Activated naive CD8-positive, alpha-beta T cell treated with anti-CD3 and anti-CD28 coated beads, Interleukin-2, amount 50 U/mL, for 24 hours (primary cell): ENCODE results near the gene PICALM.
A peak's percentile ranks its signal among the peaks of the same experiment; 100 is the strongest.

Experiments used
- ATAC-seq: fragments of 150-1000 bp; cut with Tn5 transposase; one replicate; pipeline ENCODE4 v1.10.0; 2021
- DNase-seq: peaks from one replicate; pipeline ENCODE4 v3.0.0; 2021
- H3K27ac Mint-ChIP-seq: one replicate; pipeline ENCODE4 v1.8.0; 2021; ENCODE audit warnings: mild to moderate bottlenecking, mixed read lengths
- H3K27me3 Mint-ChIP-seq: one replicate; pipeline ENCODE4 v1.8.0; 2021; ENCODE audit warnings: mixed read lengths
- H3K36me3 Mint-ChIP-seq: one replicate; pipeline ENCODE4 v1.8.0; 2021; ENCODE audit warnings: low read depth, mixed read lengths
- H3K4me1 Mint-ChIP-seq: one replicate; pipeline ENCODE4 v1.8.0; 2021; ENCODE audit warnings: mixed read lengths
- H3K4me3 Mint-ChIP-seq: one replicate; pipeline ENCODE4 v1.8.0; 2021; ENCODE audit warnings: mild to moderate bottlenecking, moderate library complexity, mixed read lengths
- H3K9me3 Mint-ChIP-seq: one replicate; pipeline ENCODE4 v1.8.0; 2021; ENCODE audit warnings: mixed read lengths

PICALM gene

GRCh38 chr11:86046116-86046515 lies 22.8 kb downstream of the PICALM start:
- DNase-seq (no peak), ATAC-seq (peak; percentile 37)
- Mint-ChIP-seq H3K4me3 (peak overlapping the region; percentile 71), H3K4me1 (peaks cover 97% of the 10 kb centered on the region), H3K9me3 (no peaks in the 10 kb centered on the region), H3K27me3 (no peaks in the 10 kb centered on the region), H3K27ac (peak overlapping the region; percentile 99), H3K36me3 (peaks cover 22% of the 10 kb centered on the region)

GRCh38 chr11:86043765-86044503 lies 24.9 kb downstream of the PICALM start:
- Mint-ChIP-seq H3K9me3 (no peaks in the 10 kb centered on the region), H3K4me1 (peaks cover 85% of the 10 kb centered on the region), H3K27ac (peak overlapping the region; percentile 79), H3K27me3 (no peaks in the 10 kb centered on the region), H3K36me3 (peaks cover 15% of the 10 kb centered on the region), H3K4me3 (no peak overlapping the region)
- ATAC-seq, result no peak
- DNase-seq, result no peak

DNA sequence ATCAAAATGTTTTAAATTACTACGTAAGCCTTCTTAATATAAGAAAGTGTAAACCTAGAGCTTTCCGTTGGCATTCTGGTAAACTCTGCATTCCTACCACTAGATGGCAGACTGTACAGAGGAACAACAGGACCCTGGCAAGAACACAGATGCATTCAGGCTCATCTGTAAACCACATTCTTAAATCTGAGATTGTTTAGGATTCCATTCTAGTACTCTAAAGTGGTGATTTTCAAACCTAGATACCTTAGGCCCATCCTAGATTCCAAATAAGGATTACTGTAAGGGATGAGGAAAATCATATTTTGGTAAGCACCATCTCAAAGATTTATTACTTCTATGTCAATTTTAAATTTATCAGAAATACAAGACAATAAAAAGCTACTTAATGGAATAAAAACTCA lies 26.9 kb downstream of the PICALM start:
- DNase-seq, result peak; percentile 39
- ATAC-seq, result peak; percentile 81
- Mint-ChIP-seq H3K4me1 (peaks cover 74% of the 10 kb centered on the region), H3K9me3 (no peaks in the 10 kb centered on the region), H3K4me3 (peak overlapping the region; percentile 37), H3K27me3 (no peaks in the 10 kb centered on the region), H3K27ac (peak overlapping the region; percentile 82), H3K36me3 (peaks cover 18% of the 10 kb centered on the region)

GRCh38 chr11:86040919-86041850 lies 27.7 kb downstream of the PICALM start:
- DNase-seq (no peak), ATAC-seq (no peak)
- Mint-ChIP-seq H3K4me1 (peaks cover 71% of the 10 kb centered on the region), H3K36me3 (peaks cover 20% of the 10 kb centered on the region), H3K9me3 (no peaks in the 10 kb centered on the region), H3K27ac (peak overlapping the region; percentile 82), H3K27me3 (no peaks in the 10 kb centered on the region), H3K4me3 (no peak overlapping the region)

DNA sequence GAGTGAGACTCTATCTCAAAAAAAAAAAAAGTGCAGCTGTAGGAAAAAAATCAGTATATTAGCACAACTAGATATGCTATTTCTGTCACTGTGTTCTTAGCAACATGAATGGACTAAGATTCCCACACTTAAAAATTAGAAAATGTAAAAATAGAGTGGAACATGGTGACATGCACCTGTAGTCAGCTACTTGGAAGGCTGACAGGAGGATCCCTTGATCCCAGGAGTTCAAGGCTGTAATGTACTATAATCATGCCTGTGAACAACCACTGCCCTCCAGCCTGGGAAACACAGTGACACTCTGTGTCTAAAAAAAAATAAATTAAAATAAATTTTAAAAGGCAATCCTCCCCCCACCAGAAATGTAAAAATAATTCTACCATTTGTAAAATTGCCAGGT lies 29.8 kb downstream of the PICALM start:
- peaks cover 67% of the 10 kb centered on the region for H3K4me1 Mint-ChIP-seq
- H3K36me3 Mint-ChIP-seq, result peaks cover 12% of the 10 kb centered on the region
- no peaks in the 10 kb centered on the region for H3K9me3 Mint-ChIP-seq
- ATAC-seq (no peak), DNase-seq (no peak)
- no peaks in the 10 kb centered on the region for H3K27me3 Mint-ChIP-seq
- no peak overlapping the region for H3K4me3 Mint-ChIP-seq
- peak overlapping the region; percentile 46 for H3K27ac Mint-ChIP-seq

- Mint-ChIP-seq H3K4me3 (no peak overlapping the region), H3K27ac (no peak overlapping the region), H3K27me3 (no peaks in the 10 kb centered on the region), H3K36me3 (peaks cover 11% of the 10 kb centered on the region), H3K9me3 (no peaks in the 10 kb centered on the region), H3K4me1 (peaks cover 66% of the 10 kb centered on the region)
- no peak for DNase-seq
- ATAC-seq, result peak; percentile 25
These were observed 31.1 kb downstream of the PICALM start for GRCh38 chr11:86037743-86038142.

DNA sequence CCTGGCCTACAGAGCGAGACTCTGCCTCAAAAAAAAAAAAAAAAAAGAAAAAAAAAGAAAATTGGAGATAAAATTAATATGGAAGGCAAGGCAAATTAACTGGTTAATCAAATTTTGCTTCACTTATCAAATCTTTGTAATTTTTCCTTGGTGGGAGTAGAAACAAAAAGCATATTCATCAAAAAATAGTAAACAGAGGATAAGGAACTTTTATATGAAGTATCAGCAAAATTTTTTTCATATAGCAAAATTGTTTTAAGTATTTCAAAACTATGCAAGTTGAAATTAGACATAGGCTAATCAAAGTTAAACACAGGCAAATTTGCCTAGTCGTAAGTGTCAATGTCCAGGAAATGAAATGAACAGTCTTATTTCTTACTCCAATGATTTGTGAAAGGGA lies 33.0 kb downstream of the PICALM start:
- H3K9me3 Mint-ChIP-seq, result no peaks in the 10 kb centered on the region
- no peak for ATAC-seq
- H3K36me3 Mint-ChIP-seq, result peaks cover 16% of the 10 kb centered on the region
- no peak overlapping the region for H3K4me3 Mint-ChIP-seq
- no peaks in the 10 kb centered on the region for H3K27me3 Mint-ChIP-seq
- H3K27ac Mint-ChIP-seq, result no peak overlapping the region
- peaks cover 60% of the 10 kb centered on the region for H3K4me1 Mint-ChIP-seq
- DNase-seq, result no peak

DNA sequence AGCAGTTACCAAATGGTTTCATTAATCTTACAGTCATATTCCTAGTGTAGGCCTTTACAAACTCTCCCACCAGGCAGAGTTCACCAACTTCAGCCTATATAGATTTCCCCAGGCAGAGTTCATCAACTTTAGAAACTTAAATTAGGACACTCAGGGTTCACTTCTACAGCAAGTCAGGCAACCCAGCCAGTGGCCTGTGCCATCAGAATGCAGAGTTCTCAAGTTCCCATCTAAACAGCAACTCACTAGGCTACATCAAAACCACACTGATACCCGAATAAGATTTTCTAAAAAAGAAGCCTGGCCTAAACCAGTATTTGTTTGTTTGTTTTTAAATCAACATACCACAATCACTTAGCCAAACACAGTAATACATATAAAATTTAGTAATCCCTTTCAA lies 33.7 kb downstream of the PICALM start:
- DNase-seq (no peak), ATAC-seq (no peak)
- H3K36me3 Mint-ChIP-seq, result peaks cover 20% of the 10 kb centered on the region
- H3K4me1 Mint-ChIP-seq, result peaks cover 55% of the 10 kb centered on the region
- H3K27ac Mint-ChIP-seq, result no peak overlapping the region
- H3K27me3 Mint-ChIP-seq, result no peaks in the 10 kb centered on the region
- H3K9me3 Mint-ChIP-seq, result no peaks in the 10 kb centered on the region
- H3K4me3 Mint-ChIP-seq, result no peak overlapping the region

DNA sequence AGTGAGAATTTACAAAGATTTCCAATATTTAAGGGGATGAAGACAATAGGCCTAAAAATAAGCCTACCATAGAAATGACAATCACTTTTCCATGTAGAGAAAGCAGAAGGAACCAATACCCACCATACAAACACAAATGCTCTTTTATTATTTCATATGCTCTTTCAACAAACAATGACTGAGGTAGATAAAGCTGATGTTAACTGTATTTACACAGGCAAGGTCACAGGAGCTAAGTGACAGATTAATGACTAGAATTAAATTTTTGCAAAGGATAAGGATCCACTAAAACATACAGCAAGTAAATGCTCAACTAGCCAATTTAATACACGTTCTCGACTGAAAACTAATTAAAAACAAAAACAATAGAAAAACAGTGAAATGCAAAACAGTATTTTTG lies 34.2 kb downstream of the PICALM start:
- H3K27me3 Mint-ChIP-seq, result no peaks in the 10 kb centered on the region
- no peak overlapping the region for H3K27ac Mint-ChIP-seq
- no peak overlapping the region for H3K4me3 Mint-ChIP-seq
- no peak for ATAC-seq
- DNase-seq, result no peak
- H3K36me3 Mint-ChIP-seq, result peaks cover 20% of the 10 kb centered on the region
- H3K9me3 Mint-ChIP-seq, result no peaks in the 10 kb centered on the region
- H3K4me1 Mint-ChIP-seq, result peaks cover 55% of the 10 kb centered on the region

DNA sequence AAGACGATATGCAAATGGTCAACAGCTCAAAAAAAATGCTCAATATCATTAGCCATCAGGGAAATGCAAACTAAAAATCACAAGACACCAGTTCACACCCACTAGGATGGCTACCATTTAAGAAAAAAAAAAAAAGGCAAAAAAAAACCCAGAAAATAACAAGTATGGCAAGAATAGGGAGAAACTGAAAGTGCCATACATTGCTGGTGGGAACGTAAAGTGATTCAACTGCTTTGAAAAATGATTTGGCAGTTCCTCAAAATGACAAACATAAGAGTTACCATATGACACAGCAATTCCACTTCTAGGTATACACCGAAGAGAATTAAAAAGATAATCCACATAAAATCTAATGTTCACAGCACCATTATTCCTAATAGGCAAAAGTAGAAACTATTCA lies 47.5 kb downstream of the PICALM start:
- ATAC-seq, result peak; percentile 72
- no peak overlapping the region for H3K4me3 Mint-ChIP-seq
- H3K27me3 Mint-ChIP-seq, result no peaks in the 10 kb centered on the region
- peaks cover 63% of the 10 kb centered on the region for H3K36me3 Mint-ChIP-seq
- peaks cover 47% of the 10 kb centered on the region for H3K4me1 Mint-ChIP-seq
- DNase-seq, result no peak
- H3K9me3 Mint-ChIP-seq, result no peaks in the 10 kb centered on the region
- peak overlapping the region; percentile 60 for H3K27ac Mint-ChIP-seq

DNA sequence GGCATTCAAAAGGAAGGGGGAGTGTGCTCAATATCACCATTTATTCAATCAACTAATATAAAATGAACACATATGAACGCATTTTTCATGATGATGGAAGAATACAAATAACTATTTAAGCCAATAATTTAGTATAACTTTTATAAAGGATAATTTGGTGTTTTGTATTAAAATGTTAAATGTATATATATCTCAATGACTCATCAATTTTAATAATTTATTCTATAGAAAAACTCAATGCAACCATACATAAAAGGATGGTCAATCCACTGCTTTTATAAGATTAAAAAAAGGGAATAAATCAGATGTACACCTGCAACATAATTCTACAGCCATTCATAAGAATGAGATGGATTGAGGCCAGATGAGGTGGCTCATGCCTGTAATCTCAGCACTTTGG lies 50.6 kb downstream of the PICALM start:
- no peaks in the 10 kb centered on the region for H3K27me3 Mint-ChIP-seq
- DNase-seq (no peak), ATAC-seq (no peak)
- H3K4me1 Mint-ChIP-seq, result peaks cover 42% of the 10 kb centered on the region
- H3K9me3 Mint-ChIP-seq, result no peaks in the 10 kb centered on the region
- H3K27ac Mint-ChIP-seq, result no peak overlapping the region
- no peak overlapping the region for H3K4me3 Mint-ChIP-seq
- H3K36me3 Mint-ChIP-seq, result peaks cover 63% of the 10 kb centered on the region

- peak overlapping the region; percentile 26 for H3K27ac Mint-ChIP-seq
- peaks cover 29% of the 10 kb centered on the region for H3K4me1 Mint-ChIP-seq
- no peaks in the 10 kb centered on the region for H3K9me3 Mint-ChIP-seq
- ATAC-seq (no peak), DNase-seq (no peak)
- H3K36me3 Mint-ChIP-seq, result peaks cover 51% of the 10 kb centered on the region
- no peak overlapping the region for H3K4me3 Mint-ChIP-seq
- no peaks in the 10 kb centered on the region for H3K27me3 Mint-ChIP-seq
These were observed 52.4 kb downstream of the PICALM start for GRCh38 chr11:86016451-86016850.

DNA sequence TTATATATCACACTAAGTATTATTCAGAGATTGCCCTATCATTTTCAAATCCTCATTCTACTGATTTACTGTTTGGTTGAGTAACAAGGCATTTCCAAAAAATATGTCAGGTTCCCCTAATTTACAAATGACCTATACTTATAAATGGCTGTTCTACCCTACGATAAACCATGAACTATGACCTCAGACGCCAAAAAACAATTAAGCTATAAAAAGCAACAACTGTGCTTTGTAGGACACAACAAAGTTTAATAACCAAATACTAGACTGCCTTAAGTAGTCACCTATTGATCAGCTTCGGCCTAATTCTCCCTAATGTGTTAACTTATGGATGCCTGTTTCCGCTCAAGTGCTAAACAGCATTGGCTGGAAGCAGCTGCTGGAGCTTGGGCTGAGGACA lies 53.2 kb downstream of the PICALM start:
- DNase-seq (no peak), ATAC-seq (no peak)
- peaks cover 21% of the 10 kb centered on the region for H3K4me1 Mint-ChIP-seq
- H3K27ac Mint-ChIP-seq, result peak overlapping the region; percentile 37
- no peaks in the 10 kb centered on the region for H3K27me3 Mint-ChIP-seq
- H3K4me3 Mint-ChIP-seq, result no peak overlapping the region
- peaks cover 48% of the 10 kb centered on the region for H3K36me3 Mint-ChIP-seq
- H3K9me3 Mint-ChIP-seq, result no peaks in the 10 kb centered on the region

DNA sequence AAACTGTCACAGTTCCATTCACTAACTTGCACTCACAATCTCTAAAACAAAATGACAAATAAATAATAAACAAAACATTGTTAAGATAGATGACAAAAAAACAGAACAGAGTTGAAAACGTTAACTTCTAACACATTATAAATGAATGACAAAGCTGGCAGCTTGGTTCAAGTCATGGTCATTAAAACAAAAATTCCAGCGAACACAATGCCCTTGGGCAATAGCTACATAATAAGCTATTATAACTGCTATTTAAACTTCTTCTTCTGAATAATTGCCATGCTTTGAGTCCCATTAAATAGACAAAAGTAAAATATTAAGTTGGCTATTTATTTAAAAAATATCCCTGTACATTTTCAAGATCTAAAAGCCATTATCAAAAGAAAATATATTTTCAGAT lies 54.7 kb downstream of the PICALM start:
- H3K36me3 Mint-ChIP-seq, result peaks cover 46% of the 10 kb centered on the region
- no peak overlapping the region for H3K27ac Mint-ChIP-seq
- no peaks in the 10 kb centered on the region for H3K9me3 Mint-ChIP-seq
- ATAC-seq, result no peak
- no peaks in the 10 kb centered on the region for H3K27me3 Mint-ChIP-seq
- H3K4me3 Mint-ChIP-seq, result no peak overlapping the region
- peaks cover 17% of the 10 kb centered on the region for H3K4me1 Mint-ChIP-seq
- DNase-seq, result no peak

GRCh38 chr11:86013713-86014112 lies 55.2 kb downstream of the PICALM start:
- ATAC-seq, result no peak
- H3K4me3 Mint-ChIP-seq, result no peak overlapping the region
- no peaks in the 10 kb centered on the region for H3K27me3 Mint-ChIP-seq
- peaks cover 19% of the 10 kb centered on the region for H3K4me1 Mint-ChIP-seq
- peaks cover 46% of the 10 kb centered on the region for H3K36me3 Mint-ChIP-seq
- no peaks in the 10 kb centered on the region for H3K9me3 Mint-ChIP-seq
- H3K27ac Mint-ChIP-seq, result no peak overlapping the region
- DNase-seq, result no peak
